Measurements from ENCODE around the gene DDX23. TPM values are rescaled to one million over a fixed set of nuclear protein-coding genes. Genes with fewer than 3 reads are reported as not detected.

DDX23 gene
- total and polyA plus RNA-seq, 8 donors, result 30.3 to 88.1 (median 57.2) TPM

DNA sequence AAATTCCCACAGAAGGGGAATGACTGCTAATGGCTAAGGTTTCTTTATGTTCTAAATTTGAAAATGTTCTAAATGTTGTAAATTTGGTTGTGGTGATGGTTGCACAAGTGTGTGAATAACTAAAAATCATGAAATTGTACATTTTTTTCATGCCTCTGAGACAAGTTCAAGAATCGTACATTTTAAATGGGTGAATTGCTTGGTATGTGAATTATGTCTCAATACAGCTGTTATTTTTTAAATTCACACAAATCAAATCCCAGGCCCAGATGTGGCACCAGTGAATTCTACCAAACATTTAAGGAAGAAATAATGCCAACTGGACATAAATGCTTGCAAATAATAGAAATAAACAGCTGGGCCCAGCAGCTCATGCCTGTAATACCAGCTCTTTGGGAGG is 42.3 kb upstream of the DDX23 start:
- Histone ChIP-seq H3K4me3 (no peak overlapping the region), H3K27me3 (peaks cover 0 to 32% (median 7%) of the 10 kb centered on the region in 3 donors), H3K27ac (no peak overlapping the region), H3K4me1 (peaks cover 8 to 12% (median 11%) of the 10 kb centered on the region in 4 donors), H3K9me3 (no peaks in the 10 kb centered on the region), H3K36me3 (no peaks in the 10 kb centered on the region)
- 66 to 88% (median 82%) methylated on average over 1 of the region's 1 CpG for WGBS, 5 donors
- no peak for DNase-seq
- TF ChIP-seq EP300 (IDR thresholded peaks at IDR 0.05), result no peak
- intact Hi-C loops (cut with DNase I; ENCODE audit: low total_unique reads), result loop anchor here (5.0 kb wide), 1 partner anchor 37 kb away; no protein-coding TSS in a partner anchor

GRCh38 chr12:48890657-48891418 is 38.9 kb upstream of the DDX23 start:
- no peak for TF ChIP-seq EP300 (IDR thresholded peaks at IDR 0.05)
- peak in 1 of 3 donors; percentile 66 for TF ChIP-seq POLR2AphosphoS5 (IDR thresholded peaks at IDR 0.05)
- peak in 6 of 7 experiments; percentile 33 to 97 (median 90) for TF ChIP-seq CTCF (IDR thresholded peaks at IDR 0.05)
- TF ChIP-seq POLR2A (IDR thresholded peaks at IDR 0.05), result no peak
- intact Hi-C loops (cut with DNase I; ENCODE audit: low total_unique reads), result loop anchor here (5.0 kb wide), 1 partner anchor 34 kb away; no protein-coding TSS in a partner anchor
- 4 to 7% (median 5%) methylated on average over 37 of the region's 37 CpGs for WGBS, 5 donors
- H3K4me3 ChIP-seq, result peak overlapping the region; percentile 23 to 31 (median 30)
- no peaks in the 10 kb centered on the region for H3K36me3 ChIP-seq
- H3K27ac ChIP-seq, result peak overlapping the region in 1 of 5 donors; percentile 15
- peaks cover 0 to 27% (median 7%) of the 10 kb centered on the region in 3 donors for H3K27me3 ChIP-seq
- no peaks in the 10 kb centered on the region for H3K9me3 ChIP-seq
- H3K4me1 ChIP-seq, result peaks cover 8 to 18% (median 11%) of the 10 kb centered on the region in 4 donors
- peak; percentile 89 to 94 for DNase-seq

DNA sequence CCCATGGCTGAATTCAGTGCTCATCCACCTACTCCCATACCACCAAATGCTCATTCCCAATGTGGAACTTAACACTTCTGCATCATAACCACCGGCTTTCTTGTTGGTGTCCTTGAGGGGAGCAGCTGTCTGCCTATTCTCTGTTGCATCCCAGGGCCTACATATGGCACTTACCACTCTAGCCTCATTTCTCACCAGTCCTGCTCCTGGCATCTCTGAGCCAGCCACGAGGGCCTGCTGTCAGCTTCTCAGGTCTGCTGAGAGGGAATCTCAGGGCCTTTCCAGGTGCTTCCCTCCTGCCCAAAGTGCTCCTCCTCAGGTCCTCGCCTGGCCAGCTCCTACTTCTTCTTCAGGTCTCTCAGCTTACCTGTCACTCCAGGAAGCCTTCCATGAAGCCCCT is 37.7 kb upstream of the DDX23 start:
- intact Hi-C loops (cut with DNase I; ENCODE audit: low total_unique reads), result loop anchor here (5.0 kb wide), 1 partner anchor 32 kb away; no protein-coding TSS in a partner anchor
- Histone ChIP-seq H3K27ac (no peak overlapping the region), H3K36me3 (no peaks in the 10 kb centered on the region), H3K4me3 (no peak overlapping the region), H3K4me1 (peaks cover 8 to 19% (median 11%) of the 10 kb centered on the region in 4 donors), H3K9me3 (no peaks in the 10 kb centered on the region), H3K27me3 (peaks cover 0 to 27% (median 7%) of the 10 kb centered on the region in 3 donors)
- 74 to 92% (median 81%) methylated on average over 3 of the region's 3 CpGs for WGBS, 5 donors
- TF ChIP-seq CTCF (IDR thresholded peaks at IDR 0.05), result no peak
- TF ChIP-seq POLR2AphosphoS5 (IDR thresholded peaks at IDR 0.05), result no peak
- no peak for TF ChIP-seq POLR2A (IDR thresholded peaks at IDR 0.05)
- no peak for TF ChIP-seq EP300 (IDR thresholded peaks at IDR 0.05)
- no peak for DNase-seq

DNA sequence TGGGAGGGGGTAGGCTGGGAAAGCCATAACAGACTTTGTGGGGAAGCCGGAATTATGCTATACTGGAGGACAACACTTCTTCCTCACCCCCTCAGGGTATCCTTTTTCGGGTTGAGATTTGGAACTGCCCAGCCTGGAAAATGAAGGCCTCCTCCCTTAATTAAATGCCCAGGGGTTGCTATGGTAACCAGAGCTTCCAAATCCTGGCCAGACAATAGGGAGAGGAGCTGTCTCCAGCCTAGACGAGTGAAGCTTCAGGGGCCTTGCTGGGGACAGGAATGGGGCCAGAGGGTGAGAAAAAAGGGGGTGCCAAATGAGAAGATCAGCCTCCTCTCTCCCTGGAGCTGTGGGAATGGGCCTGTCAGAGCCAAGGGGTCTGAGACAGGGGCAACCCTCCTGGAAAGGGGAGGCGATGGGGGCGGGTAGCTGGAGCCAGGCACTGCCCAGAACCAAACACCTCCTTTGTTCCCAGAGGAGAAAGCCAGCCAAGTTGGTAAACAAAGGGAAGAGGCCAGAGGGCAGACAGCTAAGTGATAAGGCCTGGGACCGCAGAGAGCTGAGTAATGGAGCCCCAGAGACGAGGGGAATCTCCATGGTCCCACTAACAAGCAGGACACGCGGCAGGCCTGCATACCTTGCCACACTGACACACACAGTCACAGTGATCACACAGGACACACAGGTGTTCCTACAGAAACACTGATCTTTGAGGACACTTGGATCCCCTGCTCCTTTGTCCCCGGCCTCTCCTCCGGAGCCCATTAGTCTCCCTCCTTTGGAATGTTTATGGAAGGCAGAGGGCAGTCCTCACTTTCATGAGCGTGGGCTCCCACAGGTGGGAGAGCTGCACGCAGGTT is 31.6 kb upstream of the DDX23 start:
- Histone ChIP-seq H3K27ac (peak overlapping the region; percentile 78 to 94 (median 81)), H3K36me3 (no peaks in the 10 kb centered on the region), H3K9me3 (no peaks in the 10 kb centered on the region), H3K4me3 (no peak overlapping the region), H3K27me3 (peaks cover 0 to 28% (median 0%) of the 10 kb centered on the region in 3 donors), H3K4me1 (peaks cover 14 to 33% (median 24%) of the 10 kb centered on the region in 4 donors)
- 27 to 54% (median 39%) methylated on average over 13 of the region's 13 CpGs for WGBS, 5 donors
- intact Hi-C loops (cut with DNase I; ENCODE audit: low total_unique reads), result no loop called here
- TF ChIP-seq POLR2AphosphoS5 (IDR thresholded peaks at IDR 0.05) (peak in 2 of 3 donors; percentile 44 to 69), EP300 (IDR thresholded peaks at IDR 0.05) (no peak)
- DNase-seq, result peak; percentile 83 to 86

DNA sequence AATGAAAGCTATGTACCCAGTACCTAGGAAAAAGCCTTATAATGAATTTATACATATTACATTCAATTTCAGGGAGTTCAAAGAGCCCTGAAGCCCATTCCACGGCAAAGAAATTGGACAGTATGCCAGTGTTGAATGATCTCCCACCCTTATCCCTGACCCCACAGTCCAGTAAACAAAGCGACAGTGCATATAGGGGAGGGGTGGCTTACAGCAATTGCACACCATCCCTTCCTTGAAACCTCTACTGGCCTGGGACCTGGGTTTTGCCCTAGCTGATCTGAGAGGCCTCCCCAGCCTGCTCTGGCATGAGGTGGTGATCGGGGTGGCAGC is 31.0 kb upstream of the DDX23 start:
- 27 to 65% (median 41%) methylated on average over 3 of the region's 3 CpGs for WGBS, 5 donors

More for the DNA sequence above, 31.0 kb upstream of the DDX23 start:
- H3K4me1 ChIP-seq, result peaks cover 14 to 35% (median 26%) of the 10 kb centered on the region in 4 donors
- peak in 1 of 2 donors; percentile 36 for DNase-seq
- peaks cover 0 to 28% (median 0%) of the 10 kb centered on the region in 3 donors for H3K27me3 ChIP-seq
- no peaks in the 10 kb centered on the region for H3K36me3 ChIP-seq
- H3K9me3 ChIP-seq, result no peaks in the 10 kb centered on the region
- TF ChIP-seq POLR2AphosphoS5 (IDR thresholded peaks at IDR 0.05) (no peak), EP300 (IDR thresholded peaks at IDR 0.05) (no peak), CTCF (IDR thresholded peaks at IDR 0.05) (no peak), POLR2A (IDR thresholded peaks at IDR 0.05) (no peak)
- intact Hi-C loops (cut with DNase I; ENCODE audit: low total_unique reads), result no loop called here
- H3K4me3 ChIP-seq, result no peak overlapping the region
- H3K27ac ChIP-seq, result peak overlapping the region; percentile 78 to 94 (median 81)
